ENCODE data around the gene CACNA2D2. TPM values are rescaled to one million over a fixed set of nuclear protein-coding genes. Genes with fewer than 3 reads are reported as not detected.

CACNA2D2 gene
- total RNA-seq, 2 experiments from 2014 or later, result 0.70 to 0.80 TPM

DNA sequence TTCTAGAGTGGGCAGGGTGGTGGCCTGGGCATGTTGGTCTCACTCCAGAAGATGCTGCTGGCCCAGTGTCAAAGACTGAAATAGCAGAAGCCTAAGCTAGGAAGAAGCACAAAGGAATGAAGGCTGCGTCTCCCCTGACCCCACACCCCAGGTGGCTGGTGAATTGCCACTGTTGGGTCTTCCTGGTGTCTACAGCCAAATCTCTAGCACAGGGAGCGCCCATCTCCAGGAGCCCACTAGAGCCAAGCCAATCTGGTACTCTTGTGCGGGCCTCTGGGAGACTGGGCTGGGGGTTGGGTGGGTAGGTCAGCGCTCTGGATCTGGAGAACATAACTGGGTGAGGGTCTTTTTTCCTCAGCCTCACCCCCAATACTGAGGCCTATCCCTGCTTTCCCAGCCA lies 176.3 kb downstream of the CACNA2D2 start:
- no peak for DNase-seq
- Mint-ChIP-seq H3K27me3 (no peaks in the 10 kb centered on the region), H3K4me3 (peak overlapping the region; percentile 87), H3K9me3 (no peaks in the 10 kb centered on the region), H3K4me1 (peaks cover 32% of the 10 kb centered on the region), H3K36me3 (peaks cover 4% of the 10 kb centered on the region), H3K27ac (peak overlapping the region; percentile 67)

DNA sequence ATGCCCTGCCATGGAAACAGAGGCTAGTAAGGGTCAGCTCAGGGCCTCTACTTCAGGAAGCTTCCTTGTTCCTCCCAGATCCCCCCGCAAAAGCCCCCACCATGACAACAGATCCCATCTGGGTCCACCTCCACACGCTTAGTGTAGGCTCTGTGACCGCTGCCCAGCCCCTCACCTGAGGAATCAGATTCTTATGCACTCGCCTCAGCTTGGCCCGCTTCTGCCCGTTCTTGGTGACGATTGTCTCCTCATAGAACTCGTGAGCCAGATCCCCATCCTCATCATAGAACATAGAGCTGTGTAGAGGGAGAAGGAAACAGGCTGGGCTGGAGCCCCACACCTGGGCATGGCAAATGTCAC lies 177.3 kb downstream of the CACNA2D2 start:
- Mint-ChIP-seq H3K4me1 (peaks cover 32% of the 10 kb centered on the region), H3K4me3 (no peak overlapping the region), H3K9me3 (no peaks in the 10 kb centered on the region), H3K27me3 (no peaks in the 10 kb centered on the region), H3K36me3 (peaks cover 2% of the 10 kb centered on the region), H3K27ac (no peak overlapping the region)
- DNase-seq, result no peak

DNA sequence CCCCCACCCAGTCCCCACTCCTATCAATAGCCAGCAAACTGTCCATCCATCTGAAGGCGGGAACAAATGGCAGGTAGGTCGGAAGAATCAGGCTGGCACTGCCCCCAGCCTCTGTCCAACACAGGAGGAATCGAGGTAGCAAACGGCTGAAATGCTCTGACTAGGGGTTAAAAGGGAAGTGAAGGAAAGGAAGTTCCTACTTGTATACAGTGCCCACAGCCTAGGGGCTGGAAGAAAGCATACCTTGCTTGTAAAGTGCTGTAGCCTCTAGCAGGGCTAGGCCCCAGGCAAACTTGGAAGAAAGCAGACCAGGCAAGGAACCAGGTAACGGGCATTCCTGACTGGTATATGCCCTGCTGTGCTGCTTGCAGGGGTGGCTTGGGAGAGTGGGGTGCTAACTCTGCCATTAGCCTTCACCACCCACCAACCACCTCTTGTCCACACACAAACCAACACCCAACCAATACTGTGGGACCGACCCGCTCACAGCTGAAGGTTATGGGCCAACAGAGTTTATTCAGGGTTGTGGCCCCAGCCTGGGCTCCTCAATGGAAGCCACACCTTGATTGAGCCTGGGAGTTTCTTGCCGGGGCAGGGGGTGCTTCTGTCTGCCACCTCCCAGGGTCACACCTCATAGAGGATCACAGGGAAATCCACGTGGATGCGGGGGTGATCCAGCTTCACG lies 177.8 kb downstream of the CACNA2D2 start:
- no peak overlapping the region for H3K27ac Mint-ChIP-seq
- peaks cover 2% of the 10 kb centered on the region for H3K36me3 Mint-ChIP-seq
- peaks cover 32% of the 10 kb centered on the region for H3K4me1 Mint-ChIP-seq
- no peaks in the 10 kb centered on the region for H3K27me3 Mint-ChIP-seq
- no peaks in the 10 kb centered on the region for H3K9me3 Mint-ChIP-seq
- no peak for DNase-seq
- no peak overlapping the region for H3K4me3 Mint-ChIP-seq

DNA sequence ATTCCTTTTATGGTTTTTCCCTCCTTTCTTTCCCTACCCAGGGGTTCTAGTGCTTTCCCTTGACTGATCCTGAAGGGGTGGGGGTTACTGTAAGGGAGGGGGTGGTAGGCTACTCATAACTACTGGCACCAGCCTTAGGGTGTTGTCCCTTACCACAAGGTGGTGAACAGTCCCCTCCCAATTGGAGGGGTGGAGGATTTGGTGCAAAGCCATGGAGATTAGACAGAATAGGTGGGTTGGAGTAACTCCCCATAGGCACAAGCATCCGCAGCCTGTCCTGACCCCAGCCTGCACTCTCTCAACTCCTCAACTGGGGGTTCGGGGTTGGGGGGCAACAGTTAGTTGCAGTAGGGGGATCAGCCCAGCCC lies 178.3 kb downstream of the CACNA2D2 start:
- peaks cover 2% of the 10 kb centered on the region for H3K36me3 Mint-ChIP-seq
- no peak overlapping the region for H3K4me3 Mint-ChIP-seq

DNA sequence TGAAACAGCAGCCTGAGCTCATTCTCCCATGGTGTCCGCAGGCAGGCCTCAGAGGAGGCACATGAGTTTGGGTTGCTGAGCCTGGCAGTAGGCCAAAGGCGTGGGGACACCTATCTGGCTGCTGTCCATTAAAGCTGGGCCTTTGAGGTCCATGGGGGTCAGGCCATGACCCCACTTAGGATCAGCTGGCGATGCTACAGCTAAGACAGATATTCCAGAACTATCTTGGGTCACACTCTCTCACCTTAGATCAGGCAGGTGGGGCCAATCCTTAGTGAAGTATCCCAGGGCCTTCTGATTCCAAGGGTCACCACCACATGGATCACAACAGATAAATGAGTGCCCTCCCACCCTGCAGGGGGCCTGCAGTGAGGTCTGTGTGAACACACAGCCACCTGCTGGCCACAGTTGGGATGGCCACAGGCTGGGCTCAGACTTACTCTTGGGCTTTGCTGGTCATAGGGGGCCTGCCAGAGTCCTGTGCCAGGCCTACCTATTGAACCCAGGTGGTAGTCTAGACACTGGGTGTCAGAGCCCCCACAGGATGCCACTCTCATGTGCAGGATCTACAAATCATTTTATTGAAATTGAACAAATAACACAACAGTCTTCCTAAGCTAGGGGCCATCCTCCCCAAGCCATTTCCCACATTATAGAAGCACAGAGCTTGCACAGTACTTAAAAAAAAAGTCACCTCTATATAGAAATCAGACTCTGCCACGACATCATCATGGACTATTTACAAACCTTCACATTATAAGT lies 178.9 kb downstream of the CACNA2D2 start:
- Mint-ChIP-seq H3K27ac (no peak overlapping the region), H3K9me3 (no peaks in the 10 kb centered on the region), H3K36me3 (peaks cover 4% of the 10 kb centered on the region), H3K4me3 (no peak overlapping the region), H3K4me1 (peaks cover 37% of the 10 kb centered on the region), H3K27me3 (no peaks in the 10 kb centered on the region)
- peak; percentile 72 for DNase-seq

More for the DNA sequence above, 178.3 kb downstream of the CACNA2D2 start:
- Mint-ChIP-seq H3K9me3 (no peaks in the 10 kb centered on the region), H3K27me3 (no peaks in the 10 kb centered on the region), H3K27ac (no peak overlapping the region), H3K4me1 (peaks cover 34% of the 10 kb centered on the region)
- no peak for DNase-seq

DNA sequence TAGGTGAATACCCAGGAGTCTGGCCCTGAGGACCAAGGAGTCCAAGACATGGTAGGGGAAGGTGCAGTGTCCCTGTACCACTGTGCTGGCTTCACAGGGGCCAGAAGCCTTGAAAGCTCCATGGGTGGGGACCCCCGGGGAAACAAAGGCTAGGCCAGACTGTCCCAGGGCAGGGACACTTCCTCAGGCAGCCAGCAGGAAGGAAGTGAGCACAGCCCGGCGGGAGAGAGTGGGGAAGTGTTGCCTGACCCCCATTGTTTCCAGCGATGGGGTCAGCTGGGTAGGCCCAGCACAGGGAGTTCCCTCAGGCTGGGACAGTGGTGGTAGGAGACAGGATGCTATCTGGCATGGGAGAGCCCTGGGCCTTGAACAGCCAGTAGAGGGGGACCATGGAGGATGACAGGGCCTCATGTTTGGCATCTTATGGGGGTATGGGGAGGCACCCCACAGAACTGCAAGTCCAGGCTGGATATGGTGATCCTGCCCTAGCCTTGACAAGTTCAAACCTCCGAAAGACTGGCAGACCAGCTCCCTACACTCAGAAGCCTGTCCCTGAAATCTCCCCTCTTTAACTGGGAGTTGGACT lies 179.7 kb downstream of the CACNA2D2 start:
- Mint-ChIP-seq H3K9me3 (no peaks in the 10 kb centered on the region), H3K4me1 (peaks cover 40% of the 10 kb centered on the region), H3K27ac (no peak overlapping the region), H3K36me3 (peaks cover 4% of the 10 kb centered on the region), H3K4me3 (no peak overlapping the region), H3K27me3 (no peaks in the 10 kb centered on the region)
- DNase-seq, result no peak

DNA sequence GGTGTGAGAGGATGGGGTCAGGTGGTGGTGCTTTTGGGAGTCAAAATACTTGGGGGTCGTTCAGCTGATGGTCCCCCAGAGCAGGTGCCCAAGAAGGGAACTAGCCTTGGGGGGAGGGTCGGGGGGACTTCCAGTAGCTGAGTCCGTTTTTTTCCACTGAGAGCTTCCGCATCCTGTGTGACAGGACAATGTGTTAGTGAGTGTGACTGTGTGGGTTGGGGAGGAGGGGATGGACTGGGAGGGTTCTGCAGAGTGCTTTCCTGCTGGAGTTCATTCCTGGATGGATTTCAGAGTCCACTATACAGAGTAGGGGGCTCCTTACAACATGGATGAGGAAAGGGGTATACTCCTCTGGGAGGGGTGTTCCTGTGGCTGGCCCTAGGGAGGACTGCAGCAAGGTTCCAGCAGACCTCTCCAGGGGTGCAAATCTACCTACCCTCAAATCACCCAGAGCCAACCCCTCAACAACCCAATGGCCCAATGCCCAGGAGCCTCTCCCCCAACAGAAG lies 180.3 kb downstream of the CACNA2D2 start:
- Mint-ChIP-seq H3K27me3 (no peaks in the 10 kb centered on the region), H3K36me3 (peaks cover 4% of the 10 kb centered on the region), H3K4me1 (peaks cover 40% of the 10 kb centered on the region), H3K9me3 (no peaks in the 10 kb centered on the region), H3K4me3 (peak overlapping the region; percentile 22), H3K27ac (no peak overlapping the region)
- DNase-seq, result no peak

DNA sequence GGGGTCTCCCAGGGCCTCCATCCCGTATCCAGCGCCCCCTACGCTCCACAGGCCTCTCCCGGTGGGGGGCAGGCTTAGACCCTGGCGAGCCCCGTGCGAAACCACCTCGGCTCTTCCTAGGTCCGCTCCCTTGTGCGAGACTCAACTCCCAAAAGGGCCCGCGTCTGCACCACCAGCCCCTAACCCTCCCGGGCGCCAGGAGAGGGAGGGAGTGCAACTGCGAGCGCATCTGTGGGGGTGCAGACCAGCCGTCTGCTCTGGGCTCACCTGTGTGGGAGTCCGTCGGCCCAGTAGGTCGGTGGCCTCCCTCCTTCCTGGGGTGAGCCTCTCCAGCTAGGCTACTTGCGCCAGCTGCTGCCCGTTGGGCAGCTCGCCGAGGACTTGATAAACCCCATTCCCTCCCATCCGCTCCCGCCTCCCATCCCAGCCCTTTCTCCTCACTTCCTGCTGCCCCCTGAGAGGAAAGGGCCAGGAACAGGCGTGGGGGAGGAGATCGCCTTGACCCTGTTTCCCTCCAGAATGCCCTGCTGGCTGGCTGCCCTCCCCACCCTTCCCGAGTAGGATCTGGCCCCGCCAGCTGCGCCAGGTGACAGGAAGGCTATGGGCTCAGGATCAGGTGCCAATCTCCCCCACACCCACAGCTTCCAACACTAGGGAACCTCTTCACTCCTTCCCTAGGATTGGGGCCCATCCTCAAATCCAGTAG lies 180.9 kb downstream of the CACNA2D2 start, which contains the start of gene HYAL2:
HYAL2 (minus strand) TSS at position 360 of the 706 bp plus-strand sequence. CDS start 2,256 bp downstream, outside the sequence.
- Mint-ChIP-seq H3K9me3 (no peaks in the 10 kb centered on the region), H3K36me3 (peaks cover 4% of the 10 kb centered on the region), H3K27ac (peak within 1 kb of the TSS; percentile 90), H3K27me3 (no peaks in the 10 kb centered on the region), H3K4me1 (peaks cover 40% of the 10 kb centered on the region), H3K4me3 (peak within 1 kb of the TSS; percentile 78)
- no peak for DNase-seq

DNA sequence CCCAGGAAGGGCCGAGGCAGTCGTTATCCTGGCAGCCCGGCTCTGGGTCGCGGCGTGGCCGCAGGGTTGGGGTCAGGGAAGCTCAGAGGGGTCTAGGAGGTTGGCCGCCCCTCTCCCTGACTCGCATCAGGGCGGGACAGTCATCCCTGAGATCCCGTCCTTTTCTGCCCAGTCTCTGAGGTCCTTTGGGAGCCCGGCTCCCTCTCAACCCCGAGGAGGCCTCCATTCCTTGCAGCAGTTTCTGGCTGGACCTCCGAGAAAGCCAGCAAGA lies 181.4 kb downstream of the CACNA2D2 start:
- H3K4me3 Mint-ChIP-seq, result peak overlapping the region; percentile 29
- DNase-seq, result no peak
- no peak overlapping the region for H3K27ac Mint-ChIP-seq
- peaks cover 41% of the 10 kb centered on the region for H3K4me1 Mint-ChIP-seq
- no peaks in the 10 kb centered on the region for H3K27me3 Mint-ChIP-seq
- no peaks in the 10 kb centered on the region for H3K9me3 Mint-ChIP-seq
- peaks cover 4% of the 10 kb centered on the region for H3K36me3 Mint-ChIP-seq

DNA sequence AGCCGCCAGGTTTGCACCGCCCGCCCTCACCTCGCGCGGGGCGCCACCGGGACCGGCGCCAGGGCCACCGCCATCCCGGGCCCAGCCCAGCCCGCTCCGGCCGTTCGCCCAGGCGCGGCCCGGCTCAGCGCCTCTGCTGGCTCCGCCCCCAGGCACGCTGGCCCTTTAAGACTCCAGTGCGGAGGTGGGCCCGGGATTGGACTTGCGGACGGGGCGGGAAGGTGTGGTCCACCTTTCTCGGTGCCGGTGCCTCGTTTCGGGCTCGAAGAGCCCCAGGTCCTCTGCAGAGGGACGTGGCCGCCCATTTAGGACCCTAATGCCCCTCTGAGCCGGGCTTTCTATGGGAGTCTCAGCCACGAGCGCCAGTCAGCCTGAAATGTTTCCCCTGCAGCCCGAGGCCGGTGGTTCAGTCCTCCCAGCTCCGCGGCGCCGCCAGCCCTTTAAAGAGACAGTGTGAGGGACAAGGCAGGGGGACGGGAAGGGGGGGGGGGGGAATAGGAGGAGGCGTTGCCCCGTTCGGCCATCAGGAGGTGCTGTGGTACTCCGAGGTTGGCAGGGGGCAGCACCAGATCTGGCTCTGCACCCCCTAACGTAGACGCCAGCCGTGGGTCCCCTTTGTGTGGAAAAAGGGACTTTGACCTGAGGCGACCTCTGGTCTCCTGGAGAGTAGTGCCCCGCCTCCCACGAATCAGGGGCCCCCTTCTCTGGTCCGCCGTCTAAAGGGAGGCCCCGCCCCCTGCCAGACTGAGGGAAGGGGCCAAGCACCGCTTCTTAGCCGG lies 181.9 kb downstream of the CACNA2D2 start:
- peak overlapping the region; percentile 90 for H3K27ac Mint-ChIP-seq
- peak overlapping the region; percentile 78 for H3K4me3 Mint-ChIP-seq
- H3K4me1 Mint-ChIP-seq, result peaks cover 42% of the 10 kb centered on the region
- peak; percentile 84 for DNase-seq
- no peaks in the 10 kb centered on the region for H3K27me3 Mint-ChIP-seq
- H3K9me3 Mint-ChIP-seq, result no peaks in the 10 kb centered on the region
- H3K36me3 Mint-ChIP-seq, result peaks cover 4% of the 10 kb centered on the region

DNA sequence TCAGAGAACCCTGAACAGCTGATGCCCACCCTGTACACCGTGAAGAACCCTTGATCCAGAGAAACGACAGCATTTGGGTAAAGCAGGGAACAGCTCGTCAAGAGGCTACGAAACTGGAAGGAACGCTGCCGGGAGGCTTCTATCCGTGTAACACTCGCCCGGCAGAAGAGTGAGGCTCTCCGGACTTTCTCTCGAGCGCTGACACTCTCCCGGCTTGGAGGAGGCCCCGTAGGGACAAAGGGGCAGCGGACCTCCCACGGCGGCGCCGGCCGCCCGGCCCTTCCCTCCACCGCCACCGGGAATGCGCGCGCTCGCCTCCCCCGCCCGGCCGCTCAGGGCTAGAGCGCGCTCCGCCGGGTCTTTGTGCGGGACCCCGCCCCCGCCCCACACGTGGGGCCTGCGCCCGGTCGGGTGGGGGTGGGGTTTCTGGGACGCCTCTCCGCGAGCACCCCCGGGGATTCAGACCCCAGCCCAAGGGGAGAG lies 182.5 kb downstream of the CACNA2D2 start:
- Mint-ChIP-seq H3K4me3 (peak overlapping the region; percentile 80), H3K4me1 (peaks cover 43% of the 10 kb centered on the region), H3K27me3 (no peaks in the 10 kb centered on the region), H3K36me3 (peaks cover 7% of the 10 kb centered on the region), H3K9me3 (no peaks in the 10 kb centered on the region), H3K27ac (peak overlapping the region; percentile 22)
- DNase-seq, result peak; percentile 74

DNA sequence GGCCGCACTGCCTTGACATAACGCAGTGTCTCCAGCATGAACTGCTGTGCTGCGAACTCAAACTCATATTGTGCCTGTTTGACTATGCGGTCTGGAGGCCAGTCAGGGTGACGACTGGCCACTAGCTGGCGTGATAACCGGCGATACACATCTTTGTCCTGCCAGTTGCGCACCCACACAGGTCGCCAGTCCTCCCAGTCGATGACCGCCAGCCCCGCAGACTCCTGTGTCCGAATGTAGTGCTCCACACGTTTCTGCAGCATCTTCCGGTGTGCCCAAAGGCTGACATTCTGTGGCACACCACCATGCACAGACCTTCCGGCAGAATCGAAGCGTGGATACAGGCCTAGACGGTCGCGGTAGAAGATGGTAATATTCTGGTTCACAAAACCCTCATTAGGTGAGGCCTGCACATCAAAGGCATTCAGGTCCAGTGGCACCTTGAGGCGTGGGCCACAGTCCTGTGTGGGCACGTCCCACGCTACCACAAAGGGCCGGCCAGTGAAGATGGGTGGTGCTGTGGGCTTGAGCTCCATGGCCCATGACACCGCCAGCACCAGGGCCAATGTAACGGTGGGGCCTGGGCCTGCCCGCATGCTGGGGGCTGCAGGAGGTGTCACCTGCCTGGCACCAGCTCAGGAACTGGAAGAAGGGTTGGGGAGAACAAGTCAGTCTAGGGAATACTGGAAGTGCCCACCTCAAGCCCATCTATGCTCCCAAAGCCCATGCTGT lies 183.4 kb downstream of the CACNA2D2 start:
- Mint-ChIP-seq H3K4me1 (peaks cover 45% of the 10 kb centered on the region), H3K27me3 (no peaks in the 10 kb centered on the region), H3K36me3 (peaks cover 5% of the 10 kb centered on the region), H3K27ac (no peak overlapping the region), H3K9me3 (no peaks in the 10 kb centered on the region), H3K4me3 (peak overlapping the region; percentile 80)
- DNase-seq, result no peak

DNA sequence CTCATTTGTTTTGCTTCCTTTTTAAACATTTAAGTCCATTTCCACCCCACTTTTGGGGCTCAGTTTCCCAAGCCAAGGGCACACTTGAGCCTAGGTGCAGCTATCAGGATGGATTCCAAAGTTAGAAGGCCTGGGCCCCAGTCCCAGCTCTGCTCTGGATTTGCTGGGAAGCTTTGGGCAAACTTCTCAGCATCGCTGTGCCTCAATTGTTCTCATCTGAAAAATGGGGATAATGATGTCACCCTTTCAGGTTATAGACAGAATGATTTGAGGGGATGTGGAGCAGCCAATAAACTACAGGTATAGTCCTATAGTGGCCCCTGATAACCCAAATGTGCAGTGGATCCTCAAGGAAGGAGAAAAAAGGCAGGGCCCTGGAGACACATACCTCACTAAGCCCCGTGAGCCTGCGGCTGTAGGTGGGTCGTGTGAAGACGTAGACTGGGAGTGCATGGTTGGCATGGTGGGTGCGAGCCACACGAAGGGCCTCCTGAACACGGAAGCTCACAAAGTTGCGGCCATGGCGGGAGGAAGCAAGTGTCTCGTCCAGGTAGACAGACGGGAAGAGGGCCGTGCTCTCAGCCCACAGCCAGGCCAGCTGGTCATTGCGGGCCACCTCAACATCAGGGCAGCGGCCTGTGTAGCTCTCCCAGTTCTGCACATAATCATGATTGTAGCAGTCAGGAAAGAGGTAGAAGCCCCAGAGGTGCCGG lies 184.1 kb downstream of the CACNA2D2 start:
- H3K36me3 Mint-ChIP-seq, result peaks cover 5% of the 10 kb centered on the region
- no peak overlapping the region for H3K27ac Mint-ChIP-seq
- DNase-seq, result no peak
- no peak overlapping the region for H3K4me3 Mint-ChIP-seq
- peaks cover 38% of the 10 kb centered on the region for H3K4me1 Mint-ChIP-seq
- H3K9me3 Mint-ChIP-seq, result no peaks in the 10 kb centered on the region
- H3K27me3 Mint-ChIP-seq, result no peaks in the 10 kb centered on the region
